ENCODE measurements around the gene NCAPH2. TPM values are rescaled to one million over a fixed set of nuclear protein-coding genes. Genes with fewer than 3 reads are reported as not detected.

The NCAPH2 gene
- total and polyA plus RNA-seq, 2 of the 13 experiments (the other 11 are each of a cell fraction or from before 2014, with no cell fraction given), result 28.1 to 64.4 TPM

DNA sequence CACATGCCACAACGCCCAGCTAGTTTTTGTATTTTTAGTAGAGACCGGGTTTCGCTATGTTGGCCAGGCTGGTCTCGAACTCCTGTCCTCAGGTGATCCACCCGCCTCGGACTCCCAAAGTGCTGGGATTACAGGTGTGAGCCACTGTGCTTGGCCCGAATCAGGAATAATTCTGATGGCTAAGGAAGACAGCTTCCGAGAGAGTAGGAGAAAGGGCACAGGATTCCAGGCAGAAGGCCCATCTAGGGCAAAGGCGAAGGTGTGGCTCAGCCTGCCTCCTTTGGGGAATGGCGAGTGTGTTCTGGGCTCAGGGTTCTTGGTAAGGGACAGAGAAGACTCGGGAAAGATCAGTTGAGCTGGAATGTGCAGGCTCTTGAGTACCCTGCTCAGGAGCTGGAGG, 56.3 kb downstream of the NCAPH2 start:
- no peaks in the 10 kb centered on the region for H4K20me1 ChIP-seq (ENCODE audit: insufficient read depth, low read length)
- ATAC-seq (no peak), FAIRE-seq (no peak), DNase-seq (ENCODE audit: low spot score) (no peak)
- no peaks in the 10 kb centered on the region for H3K36me3 ChIP-seq (replicated peaks in 1 of 2; ENCODE audit: control insufficient read depth in 1 of 2, insufficient read depth in 2 of 2, low read length in 2 of 2)
- no peaks in the 10 kb centered on the region for H3K79me2 ChIP-seq (ENCODE audit: insufficient read depth, low read length)
- peaks cover 0 to 13% of the 10 kb centered on the region in 2 experiments; a peak in 1 of 5 replicates for H3K27me3 ChIP-seq (ENCODE audit: control insufficient read depth in 1 of 2, insufficient read depth in 2 of 2, low read length in 2 of 2)
- no peak overlapping the region; a peak in 1 of 6 replicates for H3K4me3 ChIP-seq (replicated peaks in 1 of 3; ENCODE audit: insufficient read depth in 1 of 3, low read depth in 2 of 3, low read length in 3 of 3)
- intact Hi-C loops (cut with micrococcal nuclease; ENCODE audit: unreplicated experiment), result loop anchor here (5.0 kb wide), 1 partner anchor 37 kb away; the partner anchor contains the start of gene SCO2
- ChIA-PET POLR2A (interaction anchor here (0.8 to 2.9 kb wide), 6 partner anchors 17 to 136 kb away, joined by 3 to 36 read pairs (median 8); partner anchors contain the start of genes KLHDC7B and SCO2), CTCF (ENCODE audit: low intra/inter-chr PET ratio, low total read pairs) (no interaction called here)
- H3K4me1 ChIP-seq (ENCODE audit: insufficient read depth, low read length), result peaks cover 28% of the 10 kb centered on the region
- H3K27ac ChIP-seq (ENCODE audit: extremely low read length, insufficient read depth, low read length), result no peak overlapping the region
- BruUV-seq (replicated peaks), result no TSS peak
- no peaks in the 10 kb centered on the region for H3K9me3 ChIP-seq (ENCODE audit: low read length)
- no peak overlapping the region for H3K9ac ChIP-seq (ENCODE audit: insufficient read depth, low read depth, low read length)
- no peak overlapping the region for H2AFZ ChIP-seq (ENCODE audit: low read length)
- TF ChIP-seq, protein P1, sequence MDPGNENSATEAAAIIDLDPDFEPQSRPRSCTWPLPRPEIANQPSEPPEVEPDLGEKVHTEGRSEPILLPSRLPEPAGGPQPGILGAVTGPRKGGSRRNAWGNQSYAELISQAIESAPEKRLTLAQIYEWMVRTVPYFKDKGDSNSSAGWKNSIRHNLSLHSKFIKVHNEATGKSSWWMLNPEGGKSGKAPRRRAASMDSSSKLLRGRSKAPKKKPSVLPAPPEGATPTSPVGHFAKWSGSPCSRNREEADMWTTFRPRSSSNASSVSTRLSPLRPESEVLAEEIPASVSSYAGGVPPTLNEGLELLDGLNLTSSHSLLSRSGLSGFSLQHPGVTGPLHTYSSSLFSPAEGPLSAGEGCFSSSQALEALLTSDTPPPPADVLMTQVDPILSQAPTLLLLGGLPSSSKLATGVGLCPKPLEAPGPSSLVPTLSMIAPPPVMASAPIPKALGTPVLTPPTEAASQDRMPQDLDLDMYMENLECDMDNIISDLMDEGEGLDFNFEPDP (CRISPR knock-in tag; conservative IDR thresholded peaks at IDR 0.05), result no peak
- TF ChIP-seq PAWR (CRISPR knock-in tag; IDR thresholded peaks at IDR 0.05; ENCODE audit: borderline replicate concordance), result no peak
- no peak for TF ChIP-seq ZBTB7B (CRISPR knock-in tag; IDR thresholded peaks at IDR 0.05)
- in situ Hi-C loops (cut with HindIII; ENCODE audit: extremely low pct_ligation_motif_present, low pct_unique_long_range_greater_than_20kb), result no loop called here
- H3K4me2 ChIP-seq (ENCODE audit: low read depth, low read length), result no peak overlapping the region; the same call in 1 of the 2 replicates
- WGBS (ENCODE audit: low lambda C conversion rate), result 90% methylated on average over 9 of the region's 11 CpGs

- Histone ChIP-seq H3K27ac (ENCODE audit: extremely low read length, insufficient read depth, low read length) (no peak overlapping the region), H3K4me3 (replicated peaks in 1 of 3; ENCODE audit: insufficient read depth in 1 of 3, low read depth in 2 of 3, low read length in 3 of 3) (no peak overlapping the region), H3K4me1 (ENCODE audit: insufficient read depth, low read length) (peaks cover 41% of the 10 kb centered on the region), H3K79me2 (ENCODE audit: insufficient read depth, low read length) (no peaks in the 10 kb centered on the region), H4K20me1 (ENCODE audit: insufficient read depth, low read length) (no peaks in the 10 kb centered on the region), H3K9ac (ENCODE audit: insufficient read depth, low read depth, low read length) (no peak overlapping the region), H3K36me3 (replicated peaks in 1 of 2; ENCODE audit: control insufficient read depth in 1 of 2, insufficient read depth in 2 of 2, low read length in 2 of 2) (peaks cover 4% of the 10 kb centered on the region in 2 experiments; a peak in 2 of 5 replicates), H2AFZ (ENCODE audit: low read length) (no peak overlapping the region), H3K9me3 (ENCODE audit: low read length) (no peaks in the 10 kb centered on the region), H3K27me3 (ENCODE audit: control insufficient read depth in 1 of 2, insufficient read depth in 2 of 2, low read length in 2 of 2) (no peaks in the 10 kb centered on the region), H3K4me2 (ENCODE audit: low read depth, low read length) (no peak overlapping the region)
- in situ Hi-C loops (cut with HindIII; ENCODE audit: extremely low pct_ligation_motif_present, low pct_unique_long_range_greater_than_20kb) (loop anchor here (5.0 kb wide), 1 partner anchor 35 kb away; the partner anchor contains the start of gene TYMP), intact Hi-C loops (cut with micrococcal nuclease; ENCODE audit: unreplicated experiment) (no loop called here)
- ATAC-seq (no peak), FAIRE-seq (no peak), DNase-seq (ENCODE audit: low spot score) (no peak)
- ChIA-PET POLR2A (interaction anchor here (3.2 kb wide), 1 partner anchor 14 kb away, joined by 30 read pairs; the partner anchor contains the start of gene CHKB), CTCF (ENCODE audit: low intra/inter-chr PET ratio, low total read pairs) (no interaction called here)
- TF ChIP-seq MED13 (CRISPR knock-in tag; IDR thresholded peaks at IDR 0.05) (no peak), ZBTB39 (CRISPR knock-in tag; IDR thresholded peaks at IDR 0.05) (no peak), ZSCAN20 (CRISPR knock-in tag; IDR thresholded peaks at IDR 0.05; ENCODE audit: borderline replicate concordance) (no peak), ZHX1 (CRISPR knock-in tag; IDR thresholded peaks at IDR 0.05; ENCODE audit: low read depth) (no peak), NAIF1 (CRISPR knock-in tag; IDR thresholded peaks at IDR 0.05; ENCODE audit: borderline replicate concordance) (no peak), KDM1A (CRISPR knock-in tag; IDR thresholded peaks at IDR 0.05) (no peak)
- BruUV-seq (replicated peaks), result no TSS peak
- WGBS (ENCODE audit: low lambda C conversion rate), result 87% methylated on average over 7 of the region's 7 CpGs
These were observed 59.8 kb downstream of the NCAPH2 start for GRCh38 chr22:50567721-50568252.

Measured in HepG2 (cell line).